GM10847 (cell line): ENCODE results near the gene NEURL4.
A peak's percentile ranks its signal among the peaks of the same experiment; 100 is the strongest.

ENCODE experiments used
- POLR2A ChIP-seq: IDR thresholded peaks from 2 replicates; pipeline ENCODE4 v1.6.1; 2011; ENCODE audit not compliant: insufficient read length; ENCODE audit errors: extremely low read depth

The NEURL4 gene

DNA sequence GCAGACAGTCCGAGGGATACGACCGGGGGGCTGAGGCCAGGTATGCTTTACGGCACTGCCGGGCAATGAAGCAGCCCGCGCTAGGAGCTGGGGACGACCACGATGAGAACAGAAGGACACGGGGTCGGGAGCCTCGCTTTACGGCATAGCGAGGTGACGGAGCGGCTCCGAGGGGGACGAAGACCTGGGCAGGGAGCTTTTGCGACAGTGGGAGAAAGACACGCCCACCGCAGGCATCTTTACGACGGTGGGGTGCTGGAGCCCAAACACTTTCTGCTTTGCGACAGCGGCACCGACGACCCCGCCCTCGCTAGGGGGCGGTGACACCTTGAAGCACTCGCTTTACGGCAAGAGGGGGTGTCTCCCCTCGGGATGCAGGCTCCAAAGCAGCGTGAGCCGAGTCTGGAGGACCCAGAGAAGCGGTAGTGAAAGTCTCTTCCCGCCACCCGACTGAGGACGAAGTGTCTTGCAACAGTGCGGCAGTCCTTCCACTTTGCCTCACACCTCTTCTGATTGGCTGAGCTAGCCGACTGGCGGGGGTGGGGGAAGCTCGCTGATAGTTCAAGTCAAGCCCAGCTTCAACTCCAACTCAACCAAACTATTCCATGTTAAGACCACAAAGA is 350 bp upstream of the NEURL4 start:
- peak; percentile 51 for TF ChIP-seq POLR2A

DNA sequence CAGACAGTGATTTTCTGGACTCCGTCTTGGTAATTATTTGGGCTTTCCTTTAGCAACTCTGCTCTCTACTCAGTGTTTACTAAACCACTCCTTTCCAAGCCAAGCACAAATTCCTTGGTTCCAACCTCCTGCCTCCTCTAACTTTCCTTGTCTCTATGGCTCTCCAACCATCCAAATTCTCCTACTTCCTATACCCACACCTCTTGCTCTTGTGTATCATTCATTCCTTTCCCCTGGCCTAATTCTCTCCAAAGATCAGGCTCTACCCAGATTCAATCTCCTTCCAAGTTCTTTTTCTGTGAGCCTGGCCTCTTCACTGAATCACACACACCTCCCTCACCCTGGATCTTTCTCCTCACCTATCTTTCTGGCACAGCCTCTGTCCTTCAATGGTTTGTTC is 1.1 kb downstream of the NEURL4 start:
- TF ChIP-seq POLR2A = no peak

DNA sequence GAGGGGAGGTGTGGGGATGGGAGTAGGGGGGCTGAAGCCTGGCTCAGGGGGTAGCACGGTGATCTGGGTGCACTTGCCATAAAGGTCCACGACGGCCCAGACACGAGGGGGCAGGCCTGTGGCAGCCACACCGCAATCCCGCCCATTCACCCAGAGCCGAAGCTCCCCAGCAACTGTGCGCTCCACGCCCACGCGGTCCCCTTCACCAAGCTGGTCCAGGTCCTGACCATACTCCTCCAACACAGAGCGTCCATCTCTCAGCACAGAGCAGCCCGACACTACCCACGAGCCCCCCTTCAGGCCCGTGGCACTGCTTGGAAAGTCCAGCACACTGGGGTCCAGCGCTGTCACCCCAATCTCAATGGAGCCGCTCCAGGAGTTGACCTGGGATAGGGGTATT is 1.6 kb downstream of the NEURL4 start:
- TF ChIP-seq POLR2A = no peak

DNA sequence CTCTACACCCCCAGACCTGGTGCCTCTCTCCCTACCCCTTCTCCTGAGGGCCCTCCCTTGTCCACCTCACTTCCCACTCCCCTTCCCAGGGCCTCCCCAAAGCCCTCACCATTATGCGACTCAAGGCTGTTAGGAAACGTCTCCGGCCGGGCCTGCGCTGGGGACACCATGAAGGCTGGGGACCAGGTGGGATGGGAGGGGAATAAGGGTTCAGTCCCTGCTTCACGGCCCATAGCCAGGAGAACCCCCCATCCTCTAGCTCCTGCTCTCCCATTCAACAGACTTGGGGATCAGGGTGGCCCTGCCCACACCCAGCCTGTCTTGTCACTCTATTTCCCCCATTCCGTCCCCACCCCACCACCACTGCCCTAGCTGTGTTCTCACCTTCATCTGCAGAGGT is 2.1 kb downstream of the NEURL4 start:
- TF ChIP-seq POLR2A = no peak

DNA sequence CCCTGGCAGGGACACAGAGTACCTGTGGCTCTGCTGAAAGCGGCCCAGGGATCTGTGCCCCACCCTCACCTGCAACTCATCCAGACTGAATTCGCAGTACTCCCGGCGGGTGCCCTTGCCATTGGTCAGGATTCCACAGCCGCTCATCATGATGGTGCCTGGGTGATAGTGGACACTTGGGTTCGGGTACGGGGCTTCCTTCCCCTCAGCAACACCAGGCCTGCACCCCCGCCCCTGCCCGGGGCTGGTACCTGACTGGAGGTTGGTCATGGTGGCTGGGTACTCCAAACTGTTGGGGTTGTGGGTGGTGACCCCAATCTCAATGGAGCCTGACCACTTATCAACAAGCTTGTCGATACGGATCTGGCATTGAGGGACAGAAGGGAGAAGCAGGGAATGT is 2.9 kb downstream of the NEURL4 start:
- TF ChIP-seq POLR2A = no peak

DNA sequence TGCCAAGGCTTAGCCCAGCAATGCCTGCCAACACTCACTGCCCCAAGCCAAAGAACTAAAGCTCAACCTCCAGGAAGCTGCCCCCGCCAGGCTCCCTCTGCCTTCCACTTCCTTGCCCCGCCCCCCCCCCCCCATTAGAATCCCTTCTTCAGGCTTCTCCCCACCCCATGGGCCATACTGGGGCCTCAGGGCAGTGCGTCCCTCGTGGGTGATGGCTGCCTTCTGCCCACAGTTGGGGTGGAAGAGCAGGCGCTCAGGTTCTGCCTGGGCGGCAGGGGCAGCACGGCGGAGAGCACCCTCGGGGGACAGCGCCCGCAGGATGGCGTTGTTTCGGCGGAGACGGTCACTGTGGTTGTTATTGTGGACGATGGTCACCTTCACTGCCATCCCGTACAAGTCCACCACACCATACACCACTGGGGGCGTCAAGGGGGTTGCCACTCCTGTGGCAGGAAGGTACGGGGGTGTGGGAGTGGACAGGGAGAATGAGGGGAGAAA is 4.1 kb downstream of the NEURL4 start:
- TF ChIP-seq POLR2A = no peak

DNA sequence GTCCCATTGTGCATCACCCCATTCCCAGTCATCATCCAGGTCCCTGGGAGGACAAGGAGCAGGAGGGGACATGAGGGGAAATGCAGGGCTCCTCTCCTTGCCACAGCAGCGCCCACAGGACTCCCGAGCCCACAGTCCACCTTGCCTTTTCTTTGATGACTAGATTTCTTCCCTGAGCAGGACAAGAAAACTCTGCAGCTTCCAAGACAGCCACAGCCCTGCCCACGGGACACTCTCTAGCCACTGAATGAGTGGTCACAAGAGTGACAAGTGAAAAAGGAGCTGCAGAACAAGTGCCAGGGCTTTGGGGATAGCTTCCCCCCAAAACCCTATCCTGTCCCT is 4.7 kb downstream of the NEURL4 start:
- TF ChIP-seq POLR2A = no peak

DNA sequence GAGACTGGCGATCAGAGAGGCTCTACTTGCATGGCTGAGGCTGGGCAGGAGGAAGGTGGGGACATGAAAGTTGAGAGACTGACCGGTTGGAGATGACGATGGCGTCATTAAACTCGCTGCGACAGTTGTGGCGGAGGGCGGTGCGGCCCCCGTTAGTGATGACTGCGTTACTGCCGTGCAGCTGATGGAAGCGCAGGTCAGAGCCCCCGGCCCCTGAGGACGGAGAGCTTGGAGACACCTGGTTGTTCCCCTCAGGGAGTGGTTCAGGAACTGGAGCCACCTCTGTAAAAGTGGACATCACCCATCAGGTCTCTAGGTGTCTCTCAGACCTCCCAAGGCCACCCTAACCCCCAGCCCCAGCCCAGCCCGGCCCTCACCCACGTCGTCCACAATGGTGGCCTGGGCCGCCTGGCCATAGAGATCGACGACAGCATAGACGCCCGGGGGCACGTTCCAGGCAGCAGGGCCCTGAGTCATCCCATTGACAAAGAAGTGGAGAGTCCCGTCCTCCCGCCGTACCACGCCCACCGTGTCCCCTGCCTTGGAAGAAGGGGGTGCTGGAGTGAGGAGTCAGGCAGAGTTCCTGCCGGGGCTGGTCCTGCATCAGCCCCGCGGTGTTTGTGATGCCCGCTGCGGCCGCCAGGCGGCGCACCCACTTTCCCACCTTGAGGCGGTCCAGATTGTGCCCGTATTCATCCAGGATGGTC is 5.3 kb downstream of the NEURL4 start:
- no peak for TF ChIP-seq POLR2A

DNA sequence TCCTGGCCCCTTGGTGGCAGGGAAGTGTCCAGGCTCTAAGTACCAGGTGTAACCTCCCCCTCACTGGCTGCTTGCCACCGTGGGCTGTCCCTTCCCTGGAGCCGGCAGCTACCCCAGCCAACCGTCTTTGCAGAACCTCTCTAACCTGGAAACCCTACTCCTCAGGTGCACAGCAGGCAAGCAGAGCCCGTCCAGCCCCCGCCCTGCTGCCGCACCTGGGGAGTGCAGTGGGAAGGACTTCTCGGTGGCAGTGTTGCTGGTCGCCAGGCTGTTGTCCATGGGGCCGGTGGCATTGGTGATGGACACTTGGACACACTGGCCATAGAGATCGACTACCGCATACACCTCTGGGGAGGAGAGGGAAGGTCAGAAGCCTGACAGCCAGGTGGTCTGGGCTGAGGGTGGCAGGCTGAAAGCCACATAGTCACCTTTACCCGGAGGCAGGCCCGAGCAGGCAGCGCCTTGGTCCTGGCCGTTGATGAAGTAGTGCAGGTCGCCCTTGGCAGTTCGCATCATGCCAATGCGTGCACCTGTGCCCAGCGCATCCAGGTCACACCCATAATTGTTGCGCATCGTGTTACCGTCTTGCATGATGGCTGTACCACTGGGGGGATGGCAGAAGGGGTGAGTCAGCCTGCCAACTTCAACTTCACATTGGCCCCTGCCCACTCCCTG is 6.5 kb downstream of the NEURL4 start:
- TF ChIP-seq POLR2A = no peak

DNA sequence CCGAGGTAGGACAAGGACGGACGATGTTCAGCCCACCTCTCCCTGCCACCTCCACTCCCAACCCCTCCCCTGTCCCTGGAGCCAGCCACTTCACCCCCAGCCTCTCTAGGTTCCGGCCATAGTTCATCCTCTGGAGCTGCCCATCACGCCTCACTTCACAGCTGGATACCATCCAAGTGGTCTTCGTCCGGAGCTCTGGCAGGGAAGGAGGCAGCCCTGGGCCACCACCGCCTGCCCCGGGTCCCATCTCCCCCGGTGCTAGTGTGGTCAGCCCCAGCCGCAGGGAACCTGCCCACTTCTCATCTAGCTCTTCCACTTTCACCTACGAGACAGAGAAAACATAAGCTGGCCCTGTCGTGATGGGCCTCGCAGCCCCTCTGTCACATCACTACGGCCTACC is 7.7 kb downstream of the NEURL4 start:
- no peak for TF ChIP-seq POLR2A

DNA sequence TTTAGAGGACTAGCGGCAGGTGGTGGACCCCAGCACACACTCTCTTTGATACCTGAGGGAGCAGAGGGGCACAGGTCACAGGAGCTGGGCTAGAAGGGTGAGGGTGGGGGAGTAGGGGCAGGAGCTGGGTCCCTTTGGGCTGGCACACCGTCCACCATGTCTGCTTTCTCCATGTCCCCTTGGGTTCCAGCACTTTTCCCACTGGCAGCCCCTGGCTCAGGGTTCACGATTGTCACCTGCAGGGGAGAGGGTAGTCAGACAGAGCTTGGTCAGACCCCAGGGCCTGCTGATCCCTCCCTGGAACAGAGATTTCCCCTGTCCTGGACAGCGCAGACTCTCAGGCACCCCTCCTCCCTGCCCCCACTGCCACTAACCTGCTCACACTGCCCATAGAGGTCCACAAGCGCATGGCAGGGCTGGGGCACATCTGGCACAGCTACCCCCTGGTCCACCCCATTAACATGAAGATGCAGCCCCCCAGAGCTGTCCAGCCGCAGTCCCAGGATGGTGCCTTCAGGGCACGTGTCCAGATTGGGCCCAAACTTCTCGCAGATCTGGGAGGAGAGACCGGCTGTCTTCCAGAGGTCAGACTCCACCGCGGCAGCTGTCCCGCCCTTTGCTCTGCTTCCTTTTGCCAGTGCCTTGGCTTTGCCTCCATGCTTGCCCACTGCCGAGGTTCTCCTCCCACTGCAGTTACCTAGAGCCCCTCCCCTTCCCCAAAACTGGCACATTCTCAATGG is 10.8 kb downstream of the NEURL4 start:
- TF ChIP-seq POLR2A = no peak

DNA sequence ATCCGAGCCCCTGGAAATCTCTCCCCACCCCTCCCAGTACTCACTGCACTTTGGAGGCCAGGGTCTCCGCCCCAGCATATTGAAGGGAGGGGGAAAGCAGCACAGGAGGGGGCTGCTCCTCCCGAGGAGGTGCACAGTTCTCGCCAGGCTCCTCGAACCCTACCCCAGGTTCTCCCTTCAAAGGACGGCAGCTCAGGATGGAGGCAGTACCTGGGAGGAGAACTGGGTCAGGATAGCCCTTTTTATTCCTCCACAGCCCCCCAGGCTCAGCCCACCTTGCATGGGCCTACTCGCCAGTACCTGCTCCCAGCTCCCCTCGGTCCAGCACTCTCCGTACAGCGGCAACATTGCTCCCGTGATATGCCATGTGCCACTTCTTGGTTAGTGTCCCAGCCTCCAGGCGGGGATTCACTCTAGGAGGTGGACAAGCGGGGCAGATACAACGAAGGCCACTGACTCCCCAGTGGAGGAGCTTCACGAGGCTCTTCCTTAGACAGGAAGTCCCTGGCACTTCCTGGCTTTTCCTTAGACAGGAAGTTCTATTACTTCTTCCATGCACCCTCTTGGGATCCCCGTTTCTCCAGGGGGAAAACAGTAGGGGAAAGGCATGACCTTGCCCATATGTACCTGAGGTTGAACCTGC is 11.9 kb downstream of the NEURL4 start:
- TF ChIP-seq POLR2A = no peak

DNA sequence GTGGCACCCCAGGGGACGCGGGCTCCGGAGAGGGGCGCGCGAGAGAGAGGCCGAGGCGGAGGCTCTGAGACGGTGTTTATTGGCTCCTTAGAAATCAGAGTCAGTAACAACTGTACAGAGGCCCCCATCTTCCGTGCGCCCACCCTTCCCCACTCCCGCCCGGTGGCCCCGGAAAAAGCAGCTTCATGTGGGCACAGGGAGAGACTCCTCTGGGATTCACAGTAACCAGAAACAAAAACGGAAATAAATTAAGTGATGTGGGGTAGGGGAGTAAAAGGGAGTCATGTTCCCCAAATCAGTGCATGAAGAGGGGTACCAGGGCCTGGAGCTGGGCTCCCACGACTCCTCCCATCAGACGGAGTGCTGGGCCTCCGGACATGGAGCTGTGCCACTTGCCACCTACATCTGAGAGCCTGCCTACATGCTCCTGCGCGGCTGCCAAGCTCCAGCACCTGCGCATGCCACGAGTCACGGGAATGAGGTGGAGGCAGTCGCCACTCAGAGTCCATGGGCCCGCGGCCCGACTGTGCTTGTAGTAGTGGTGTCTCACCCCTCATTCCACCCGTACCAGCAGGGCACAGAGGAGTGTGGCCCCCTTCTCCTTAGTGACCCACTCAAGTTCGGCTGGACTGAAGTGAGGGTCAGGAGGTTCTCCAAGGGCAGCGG is 13.4 kb downstream of the NEURL4 start:
- TF ChIP-seq POLR2A = no peak

DNA sequence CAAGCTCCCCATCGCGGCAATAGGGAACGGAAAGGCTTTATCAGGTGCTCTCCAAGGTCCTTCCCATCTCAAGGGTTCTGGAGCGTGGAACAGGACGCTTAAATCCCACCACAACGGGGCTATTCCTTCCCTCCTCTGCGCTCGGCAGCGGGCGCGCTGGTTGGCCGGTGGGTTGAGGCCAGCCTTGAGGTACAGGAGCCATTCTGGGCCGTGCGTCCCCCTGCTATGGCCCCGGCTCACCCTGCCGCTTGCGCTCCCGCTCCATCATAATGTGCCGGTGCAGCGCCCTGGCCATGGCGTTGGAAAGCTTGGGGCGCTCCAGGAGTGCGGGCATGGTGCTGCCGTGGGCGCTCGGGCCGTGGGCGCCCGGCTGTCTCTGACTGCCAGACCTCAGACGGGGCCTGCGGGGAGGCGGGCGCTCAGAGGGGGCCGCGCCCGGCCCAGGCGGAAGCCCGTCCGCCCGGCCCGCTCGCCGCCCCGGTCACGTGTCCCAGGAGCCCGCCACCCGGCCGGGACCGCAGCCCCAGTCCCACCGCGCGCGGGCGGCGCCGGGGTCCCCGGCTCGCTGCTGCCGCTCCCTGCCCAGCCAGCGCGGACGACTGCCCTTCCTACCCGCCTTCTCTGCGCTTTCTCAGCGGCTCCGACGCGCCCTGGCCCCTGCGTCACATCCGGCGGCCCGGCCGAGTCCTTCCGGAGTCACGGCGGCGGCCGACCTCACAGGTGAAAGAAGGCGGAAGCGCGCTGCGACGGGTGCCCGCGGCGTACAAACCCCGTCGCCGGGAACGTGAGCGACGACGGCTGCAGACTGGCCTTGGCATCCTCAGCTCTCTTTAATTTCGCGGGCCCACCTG is 14.2 kb downstream of the NEURL4 start, which contains the start of gene GPS2:
GPS2 (minus strand) TSS at position 642 of the 851 bp plus-strand sequence; CDS start at position 334, 308 bp downstream.
- TF ChIP-seq POLR2A = peak; percentile 79
